Dedifferentiated amniotic fluid mesenchymal stem cell (primary cell): ENCODE results near the gene PHF12.

Experiments used
- DNase-seq: peaks from one replicate; pipeline ENCODE4 v3.0.0-alpha.2; 2016; ENCODE audit errors: extremely low spot score

PHF12 gene

GRCh38 chr17:28954886-28955285 lies 3.6 kb upstream of the PHF12 start:
- no peak for DNase-seq

DNA sequence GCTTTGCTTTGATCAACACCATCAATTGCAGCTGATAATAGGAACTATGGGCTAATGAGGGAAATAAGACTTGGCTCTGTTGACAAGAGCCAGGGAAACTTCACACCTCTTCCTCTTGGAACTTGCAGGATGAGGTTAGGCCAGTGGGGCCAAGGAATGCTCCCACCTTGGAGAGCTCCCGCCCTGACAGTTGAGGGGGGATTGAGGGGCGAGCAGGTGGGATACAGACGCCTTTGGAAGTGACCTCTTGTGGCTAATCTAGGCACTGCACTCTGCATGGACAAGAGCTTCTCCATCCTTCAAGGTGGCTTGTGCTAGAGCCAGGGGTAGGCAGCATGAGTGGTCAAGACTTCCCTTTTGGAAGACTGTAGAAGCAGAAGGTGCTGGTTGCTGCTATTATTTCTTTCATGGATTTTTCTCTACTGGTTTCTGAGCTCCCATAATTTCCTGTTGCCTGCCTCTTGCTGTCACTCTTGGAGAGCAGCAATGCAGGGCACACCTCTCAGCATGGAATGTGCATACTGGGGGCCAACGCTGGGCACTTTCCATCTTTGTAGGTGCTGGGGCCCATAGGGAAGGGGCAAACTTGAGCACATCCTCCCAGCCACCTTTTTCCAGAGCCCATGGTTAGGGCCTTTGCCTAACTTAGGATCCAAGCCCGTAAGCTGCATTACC lies 2.3 kb upstream of the PHF12 start:
- DNase-seq, result no peak

DNA sequence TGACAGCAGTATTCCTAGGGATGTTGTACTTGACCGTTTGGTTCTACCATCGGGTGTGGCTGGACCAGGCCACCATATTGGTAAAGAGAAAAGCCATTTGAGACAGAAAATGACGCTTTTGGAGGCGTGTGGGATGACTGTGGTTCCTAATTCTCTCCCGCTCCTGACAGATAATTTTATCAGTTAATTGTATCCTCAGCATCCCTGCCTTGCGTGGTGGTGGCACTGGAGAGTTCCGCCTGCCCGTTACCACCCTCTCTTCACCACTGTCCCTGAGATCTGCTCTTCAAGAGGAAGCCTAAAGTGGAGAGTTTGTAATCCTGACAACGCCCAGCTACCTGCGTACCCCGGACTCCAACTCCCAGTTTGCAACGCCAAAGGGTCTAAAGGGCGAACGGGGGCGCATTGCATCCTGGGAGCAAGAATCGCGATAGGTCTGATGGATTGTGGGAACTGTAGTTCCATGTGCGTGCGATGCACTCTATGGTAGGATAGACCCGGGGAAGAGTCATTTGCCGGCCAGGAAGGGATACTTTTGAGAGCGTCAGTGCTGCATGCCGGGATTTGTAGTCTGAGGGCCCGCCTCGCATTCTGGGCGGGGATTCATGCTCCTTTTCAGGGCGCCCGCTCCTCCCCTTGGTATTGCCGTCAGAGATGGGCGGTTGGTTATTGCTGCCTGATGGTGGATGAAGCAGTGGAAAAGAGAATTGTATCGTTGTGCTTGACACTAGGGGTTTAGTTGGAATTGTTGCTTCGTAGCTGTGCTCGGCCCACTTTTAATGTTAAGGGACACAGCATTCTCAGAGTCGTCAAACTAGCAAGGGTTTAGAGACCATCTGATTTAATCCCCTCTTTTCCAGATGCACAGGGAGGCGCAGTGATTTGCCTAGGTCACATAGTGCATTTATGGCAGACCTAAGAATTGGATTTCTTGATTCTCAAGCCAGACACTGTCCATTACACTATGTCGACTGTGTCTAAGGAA lies 965 bp upstream of the PHF12 start:
- DNase-seq, result peak; percentile 99

DNA sequence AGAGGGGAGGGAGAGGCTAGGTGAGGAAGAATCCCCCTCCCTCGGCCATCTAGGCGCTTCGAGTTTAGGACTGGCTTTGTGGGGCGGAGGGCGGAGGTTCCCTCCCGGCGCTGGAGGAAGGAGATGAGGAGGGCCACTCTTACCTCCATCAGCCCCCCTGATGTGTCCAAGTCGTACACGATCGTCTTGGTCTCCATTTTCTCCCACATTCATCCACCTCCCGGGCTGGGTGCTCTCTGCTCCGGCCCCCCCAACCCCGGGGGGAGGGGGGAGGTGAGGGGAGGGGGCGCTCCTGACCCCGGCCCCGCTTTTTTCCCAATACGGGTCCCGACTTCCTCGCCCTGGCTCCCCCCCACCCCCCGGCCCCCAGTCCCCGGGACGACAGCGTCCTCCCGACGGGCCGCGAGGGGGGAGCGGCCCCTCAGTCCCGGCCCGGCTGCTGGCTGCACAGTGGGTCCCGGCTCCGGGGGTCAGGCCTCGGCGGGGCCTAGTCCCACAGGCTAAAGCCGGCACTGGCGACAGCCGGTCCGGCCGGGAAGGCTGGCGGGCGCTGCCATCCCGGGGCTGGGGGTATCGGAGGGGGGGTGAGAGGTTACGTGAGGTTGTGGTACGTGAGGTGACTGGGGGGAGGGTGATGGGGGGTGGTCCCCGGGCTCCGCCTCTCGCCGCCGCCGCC lies 428 bp downstream of the PHF12 start:
- DNase-seq, result no peak

GRCh38 chr17:28950017-28950751 lies 1.1 kb downstream of the PHF12 start:
- DNase-seq, result no peak

DNA sequence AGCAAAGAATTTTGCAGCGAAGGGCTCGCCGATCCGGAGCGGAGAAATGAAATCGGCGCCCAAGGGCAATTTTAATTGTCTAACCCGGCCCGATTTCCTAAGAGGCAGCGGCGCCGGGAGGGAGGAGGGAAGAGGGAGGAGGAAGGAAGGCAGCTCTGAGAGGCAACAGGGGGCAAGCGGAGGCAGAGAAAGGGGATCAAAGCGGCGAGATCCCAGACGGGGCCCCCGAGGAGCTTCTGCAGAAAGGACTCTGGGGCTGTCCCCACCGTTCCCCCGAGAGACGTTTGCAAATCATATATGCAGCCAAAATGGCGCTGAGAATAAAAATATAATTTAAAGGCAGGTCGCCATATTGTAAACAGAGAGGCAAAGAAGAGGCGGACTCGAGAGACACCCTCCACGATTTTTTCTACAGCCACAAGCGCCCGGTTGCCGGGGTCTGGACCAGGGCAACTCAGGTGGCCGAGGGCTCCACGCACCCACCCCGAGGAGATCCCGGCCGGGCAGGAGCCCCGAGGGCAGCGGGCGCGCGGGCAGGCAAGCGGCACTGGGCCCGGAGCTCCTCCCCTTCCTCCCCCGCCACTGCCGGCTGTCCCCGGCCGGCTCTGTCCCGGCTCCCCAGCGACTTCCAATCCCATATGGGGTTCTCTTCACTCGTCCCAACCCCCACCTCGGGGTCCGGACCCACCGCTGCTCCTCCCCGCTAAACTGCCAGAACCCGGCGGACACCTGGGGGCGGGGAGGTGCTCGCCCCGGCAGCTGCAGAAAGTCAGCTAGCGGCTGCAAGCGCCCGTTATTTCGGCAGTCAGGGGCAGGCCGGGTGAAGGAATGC lies 1.9 kb downstream of the PHF12 start:
- DNase-seq, result peak; percentile 43

DNA sequence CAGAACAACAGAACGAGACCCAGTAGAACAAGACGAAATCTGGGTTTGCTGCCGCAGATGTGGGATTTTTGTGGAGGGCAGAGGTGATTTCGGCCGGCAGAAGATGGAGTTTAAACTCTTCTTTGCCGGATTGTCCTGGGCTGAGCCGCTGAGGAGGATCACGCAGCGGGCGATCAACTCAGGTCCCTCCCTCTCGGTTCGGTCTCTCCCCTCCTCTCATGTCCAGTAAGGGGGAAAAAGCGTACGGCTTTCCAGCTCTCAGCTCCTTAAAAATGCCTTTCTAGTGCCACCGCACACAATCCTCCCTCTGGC lies 2.5 kb downstream of the PHF12 start:
- no peak for DNase-seq

GRCh38 chr17:28948342-28948741 lies 3.0 kb downstream of the PHF12 start:
- no peak for DNase-seq

- no peak for DNase-seq
Observed at GRCh38 chr17:28947639-28948038, 3.7 kb downstream of the PHF12 start.

GRCh38 chr17:28946239-28946638 lies 5.1 kb downstream of the PHF12 start:
- DNase-seq, result peak; percentile 29

DNA sequence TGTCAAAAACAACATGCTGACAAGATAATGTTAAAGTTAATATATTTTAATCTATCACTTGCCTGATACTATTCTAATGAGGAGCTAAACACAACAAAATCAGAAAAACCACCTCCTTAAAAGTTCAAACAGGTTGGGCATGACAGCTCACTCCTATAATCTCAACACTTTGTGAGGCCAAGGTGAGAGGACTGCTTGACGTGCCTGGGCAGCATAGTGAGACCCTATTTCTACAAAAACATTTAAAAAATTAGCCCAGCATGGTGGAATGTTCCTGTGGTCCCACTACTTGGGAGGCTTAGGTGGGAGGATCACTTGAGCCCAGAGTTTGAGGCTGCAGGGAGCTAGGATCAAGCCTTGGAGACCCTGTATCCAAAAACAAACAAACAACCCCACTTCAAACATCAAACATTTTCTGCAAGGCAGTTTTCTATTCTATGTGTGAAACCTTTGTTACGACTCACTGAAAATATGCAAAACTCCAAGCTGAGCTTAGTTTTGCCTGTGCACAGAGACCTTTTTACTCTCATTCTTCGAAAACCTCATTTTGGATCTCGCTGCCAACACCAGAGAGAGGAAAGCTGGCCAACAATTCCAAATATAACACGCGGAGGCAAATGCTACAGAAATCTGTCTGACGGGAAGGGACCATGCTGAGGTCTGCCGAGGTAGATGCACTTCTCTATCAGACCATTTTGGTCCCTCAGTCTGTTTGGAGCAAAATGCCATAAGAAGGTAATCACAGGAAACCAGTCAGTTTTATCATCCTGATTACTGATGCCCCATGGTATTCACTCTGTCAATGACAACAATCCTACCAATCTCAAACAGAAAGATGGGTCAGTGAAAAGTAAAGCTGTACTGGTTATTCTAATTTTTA lies 6.2 kb downstream of the PHF12 start:
- DNase-seq, result no peak

DNA sequence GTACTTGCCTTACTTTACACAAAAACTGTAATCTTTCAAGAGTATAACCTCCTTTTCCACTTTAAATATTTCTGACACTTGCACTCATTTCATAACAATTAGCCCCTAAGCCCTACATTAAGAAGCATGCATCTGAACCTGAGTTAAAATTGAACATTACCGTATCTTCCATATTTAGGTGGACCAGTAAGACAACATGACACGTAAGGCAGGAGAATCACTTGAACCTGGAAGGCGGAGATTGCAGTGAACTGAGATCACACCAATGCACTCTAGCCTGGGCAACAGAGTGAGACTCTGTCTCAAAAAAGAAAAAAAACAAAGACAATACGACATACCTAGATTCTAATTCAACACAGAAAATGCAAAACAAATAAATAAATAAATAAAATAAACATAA lies 7.0 kb downstream of the PHF12 start:
- DNase-seq, result no peak

GRCh38 chr17:28942925-28943324 lies 8.4 kb downstream of the PHF12 start:
- DNase-seq, result no peak

- DNase-seq, result no peak
Observed at GRCh38 chr17:28941251-28941650, 10.1 kb downstream of the PHF12 start.

DNA sequence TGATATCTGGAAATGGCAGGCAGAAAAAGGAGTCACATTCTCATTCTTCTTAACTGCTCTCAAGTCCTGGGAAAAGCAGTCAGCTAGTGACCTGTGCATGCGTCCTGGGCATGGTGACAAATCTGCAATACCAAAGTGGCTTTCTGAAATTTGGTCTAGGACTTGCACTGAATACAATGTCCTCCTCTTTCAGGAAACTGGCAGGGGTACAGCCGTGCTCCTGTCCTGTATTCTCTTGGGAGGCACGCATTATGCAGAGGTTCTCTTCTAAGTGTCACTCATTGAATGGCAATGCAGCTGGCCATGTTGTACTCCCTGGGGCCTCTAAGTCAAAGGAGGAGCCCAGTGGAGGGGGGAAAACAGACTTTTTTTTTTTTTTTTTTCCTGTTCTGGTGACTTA lies 10.6 kb downstream of the PHF12 start:
- no peak for DNase-seq

GRCh38 chr17:28940142-28940541 lies 11.2 kb downstream of the PHF12 start:
- no peak for DNase-seq

GRCh38 chr17:28938552-28938951 lies 12.8 kb downstream of the PHF12 start:
- no peak for DNase-seq

- no peak for DNase-seq
Observed at GRCh38 chr17:28937044-28937729, 14.1 kb downstream of the PHF12 start.

- no peak for DNase-seq
Observed at GRCh38 chr17:28935744-28936460, 15.4 kb downstream of the PHF12 start.
